KG1 (cell line): ENCODE results near the gene SLC51B.
"Not testable (repeated sequence)": the region's sequence is repeated elsewhere in the genome, so short reads cannot be mapped to it uniquely, and the experiment has no call there.

ENCODE experiments used
- DNase-seq: peaks from one replicate; lab custom pipeline; 2025; lab: John Stamatoyannopoulos, UW

SLC51B gene

DNA sequence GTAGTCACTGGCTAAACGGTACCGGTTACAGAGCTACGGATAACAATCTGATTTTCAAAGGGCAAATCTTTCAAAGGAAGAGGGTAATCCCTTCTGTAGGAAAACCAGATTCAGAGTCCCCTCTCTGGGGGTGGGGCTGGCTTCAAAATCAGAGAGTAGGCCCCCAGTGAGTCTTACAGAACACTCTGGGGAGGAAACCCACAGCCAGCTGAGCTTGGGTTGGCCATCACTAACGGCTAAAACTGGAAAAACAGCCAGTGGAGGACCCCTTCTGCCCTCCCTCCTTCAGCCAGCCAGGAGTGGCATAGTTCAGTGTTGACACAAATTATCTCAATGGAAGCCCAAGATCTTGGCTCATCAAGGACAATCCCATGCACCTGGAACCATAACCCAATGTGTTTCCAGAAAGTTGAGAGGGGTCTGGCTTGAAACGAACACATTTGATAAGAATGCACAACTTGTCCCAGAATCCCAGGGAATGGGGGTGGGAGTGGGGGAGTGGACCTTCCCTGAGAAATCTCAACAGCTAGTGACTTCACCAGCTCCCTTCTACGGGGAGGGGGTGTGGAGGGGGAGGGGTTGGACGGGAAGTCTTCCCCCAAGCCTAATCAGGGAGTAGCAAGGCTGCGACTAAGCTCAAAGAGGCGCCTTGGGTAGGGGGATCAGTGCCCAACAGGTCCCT lies 21.6 kb downstream of the SLC51B start:
- DNase-seq, result no peak

DNA sequence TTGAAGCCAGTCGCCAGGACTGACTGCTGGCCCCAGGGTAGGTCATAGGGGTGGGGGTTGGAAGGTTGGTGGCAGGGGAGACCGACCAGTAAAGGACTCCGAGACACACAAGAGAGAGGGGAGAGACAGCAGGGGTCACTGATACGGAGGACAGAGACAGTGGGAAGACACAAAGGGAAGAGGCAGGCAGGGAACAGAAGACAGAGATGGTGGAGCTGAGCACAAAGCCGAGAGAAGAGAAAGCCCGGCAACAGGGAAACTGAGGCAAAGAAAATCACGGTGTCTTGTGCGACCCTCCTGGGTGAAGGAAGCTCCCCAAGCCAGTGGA lies 22.1 kb downstream of the SLC51B start:
- DNase-seq, result no peak

DNA sequence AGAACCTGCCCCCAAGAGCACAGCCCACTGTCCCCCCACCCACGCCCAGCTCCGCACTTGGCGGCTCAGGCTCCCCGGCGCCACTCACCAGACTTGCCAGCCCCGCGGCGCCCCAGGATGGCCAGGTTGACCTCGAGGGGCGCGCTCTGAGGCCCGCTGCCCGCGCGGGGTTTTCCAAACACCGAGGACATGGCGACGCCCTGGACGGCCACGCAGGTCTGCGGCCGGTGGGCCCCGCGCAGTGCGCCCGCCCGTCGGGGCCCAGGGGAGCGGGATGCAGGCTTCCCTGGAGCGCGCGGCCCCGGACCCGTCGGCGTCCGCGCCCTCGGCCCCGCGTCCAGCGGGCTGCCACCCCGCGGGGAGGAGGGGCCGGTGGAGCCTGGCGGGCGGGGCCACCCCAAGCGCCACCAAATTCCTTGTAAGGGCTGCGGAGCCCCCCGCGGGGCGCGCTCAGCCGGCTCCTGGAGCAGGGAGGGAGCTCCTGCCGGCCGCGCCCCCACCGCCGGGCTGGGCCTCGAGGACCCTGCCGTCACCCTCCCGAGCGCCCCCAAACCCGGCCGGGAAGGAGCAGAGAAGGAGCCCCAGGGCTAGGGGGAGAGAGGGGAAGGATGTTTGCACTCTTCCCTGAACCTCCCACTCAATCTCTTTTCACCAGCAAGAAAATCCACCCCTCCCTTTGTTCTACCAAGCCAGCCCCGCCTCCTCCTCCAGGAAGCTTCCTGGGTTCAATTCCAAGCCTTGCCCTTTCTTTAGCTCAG lies 22.6 kb downstream of the SLC51B start, which contains the start of gene RASL12:
Gene RASL12, minus strand, starts transcription at position 347 of the 758 bp plus-strand sequence. Its CDS starts 156 bp downstream, at position 191.
- no peak for DNase-seq

DNA sequence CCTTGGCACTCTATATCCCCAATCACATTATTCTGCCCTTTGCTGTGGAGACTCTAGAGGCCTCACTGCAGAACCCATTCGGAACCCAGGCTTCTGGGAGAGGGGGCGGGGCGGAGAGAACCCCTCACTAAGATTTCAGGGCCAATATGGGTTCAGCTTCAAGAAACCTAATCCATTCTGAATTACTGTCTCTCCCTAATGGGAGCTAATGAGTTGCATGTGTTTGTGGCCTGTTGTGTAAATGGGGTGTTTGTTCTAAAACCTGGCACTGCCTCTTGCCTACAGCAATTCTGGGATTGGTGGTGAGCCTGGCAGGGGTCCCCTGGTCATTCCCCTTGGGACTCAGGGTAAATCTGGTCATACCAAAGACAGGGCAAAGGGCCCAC lies 23.2 kb downstream of the SLC51B start:
- no peak for DNase-seq

DNA sequence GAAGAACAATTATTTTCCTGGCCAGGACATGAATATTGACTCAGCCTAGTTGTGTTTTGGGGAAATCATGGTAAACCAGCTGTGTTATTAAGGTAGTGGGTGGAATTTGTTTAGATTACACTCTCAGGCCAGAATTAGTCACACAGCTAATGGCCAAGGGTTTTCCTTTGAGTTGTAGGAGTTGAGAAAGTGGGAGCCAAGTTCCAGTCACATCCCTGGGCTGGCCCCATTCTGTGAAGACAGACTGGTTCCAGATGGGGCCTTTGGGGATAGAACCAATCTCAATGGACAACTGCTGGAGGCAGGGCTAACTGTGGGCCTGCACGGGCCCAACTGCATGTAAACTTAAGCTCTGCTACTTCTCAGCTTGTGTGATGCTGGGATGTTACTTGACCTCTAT lies 24.0 kb downstream of the SLC51B start:
- DNase-seq, result no peak

DNA sequence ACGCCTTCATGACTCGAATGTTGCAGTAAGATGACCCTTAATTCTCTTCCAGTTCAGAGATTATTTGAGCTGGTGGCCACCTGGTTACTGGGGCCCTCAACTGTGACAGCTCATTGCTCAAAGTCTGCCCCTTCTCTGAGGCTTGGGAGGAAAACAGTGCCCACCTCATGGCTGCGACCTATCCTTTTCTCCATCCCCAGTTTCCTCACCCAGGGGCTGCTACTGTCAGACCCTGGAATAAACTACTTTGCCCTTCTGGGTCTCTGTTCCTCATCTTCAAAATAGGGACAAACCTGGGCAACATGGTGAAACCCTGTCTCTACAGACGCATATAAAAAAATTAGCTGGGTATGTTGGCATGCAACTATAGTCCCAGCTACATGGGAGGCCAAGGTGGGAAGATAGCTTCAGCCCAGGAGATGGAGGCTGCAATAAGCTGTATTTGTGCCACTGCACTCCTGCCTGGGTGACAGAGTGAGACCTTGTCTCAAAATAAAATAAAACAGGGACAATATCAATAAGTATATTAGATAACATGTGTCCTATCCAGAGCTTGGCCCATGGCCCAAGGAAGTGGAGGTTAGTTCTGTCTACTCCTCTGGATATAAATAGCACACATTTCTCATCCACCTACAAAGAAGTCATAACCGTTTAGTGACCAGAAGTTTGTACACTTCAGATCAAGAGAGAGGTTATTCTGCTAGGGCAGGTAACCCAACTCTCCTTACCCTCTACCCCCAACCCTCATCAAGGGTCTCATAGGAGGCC lies 24.8 kb downstream of the SLC51B start:
- no peak for DNase-seq

DNA sequence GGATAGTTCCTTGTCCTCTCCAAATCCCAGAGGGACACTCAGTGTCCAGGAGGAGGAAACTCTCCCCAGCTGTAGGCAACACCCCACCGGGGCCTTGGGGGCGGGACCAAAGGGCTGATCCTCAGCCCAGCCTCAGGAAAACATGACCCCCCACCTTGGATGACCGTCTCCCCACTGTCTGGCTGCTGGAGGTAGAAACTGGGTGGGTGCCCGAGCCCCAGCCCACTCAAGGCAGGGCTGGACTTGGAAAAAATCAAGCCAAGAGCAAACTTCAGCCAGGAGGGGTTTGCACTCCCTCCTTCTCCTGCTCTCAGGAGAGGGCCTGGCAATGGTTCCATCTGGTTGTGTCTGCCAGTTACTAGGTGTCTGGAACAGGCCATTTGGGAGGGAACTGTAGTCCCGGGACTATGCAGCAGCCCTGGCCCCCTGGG lies 26.2 kb downstream of the SLC51B start:
- DNase-seq, result no peak

DNA sequence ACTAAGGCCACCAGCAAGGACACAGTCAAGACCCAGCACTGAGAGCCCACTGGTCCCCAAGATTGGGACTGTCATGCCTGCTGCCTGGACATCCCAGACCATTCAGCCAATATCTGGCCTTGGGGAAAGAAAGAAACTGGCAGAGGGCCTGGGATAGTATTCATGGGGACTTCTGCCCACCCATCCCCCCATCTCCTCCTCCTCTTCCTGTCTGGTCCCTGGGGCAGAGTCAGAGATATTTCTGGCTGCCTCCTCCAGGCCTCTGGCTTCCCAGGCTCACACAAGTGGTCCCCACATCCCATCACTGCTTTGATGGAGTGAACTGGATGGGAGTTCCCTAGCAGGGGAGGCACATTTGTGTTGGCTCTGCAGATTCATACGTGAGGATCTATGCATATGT lies 26.8 kb downstream of the SLC51B start:
- no peak for DNase-seq

DNA sequence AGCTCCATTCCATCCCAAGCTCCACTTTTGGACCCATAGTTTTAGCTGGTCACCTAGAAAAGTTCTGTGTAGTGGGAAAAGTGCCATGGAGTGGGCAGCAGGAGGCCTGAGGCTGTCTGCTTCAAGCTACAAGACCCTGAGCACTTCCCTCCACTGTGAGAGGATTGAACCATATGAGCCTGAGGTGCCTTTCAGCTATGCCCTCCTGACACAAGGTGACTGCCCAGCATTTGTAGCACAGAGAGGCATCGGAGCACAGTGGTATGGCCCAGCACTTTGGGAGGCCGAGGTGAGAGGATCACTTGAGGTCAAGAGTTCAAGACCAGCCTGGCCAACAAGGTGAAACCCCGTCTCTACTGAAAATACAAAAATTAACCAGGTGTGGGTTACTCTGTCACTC lies 27.4 kb downstream of the SLC51B start:
- DNase-seq, result no peak

DNA sequence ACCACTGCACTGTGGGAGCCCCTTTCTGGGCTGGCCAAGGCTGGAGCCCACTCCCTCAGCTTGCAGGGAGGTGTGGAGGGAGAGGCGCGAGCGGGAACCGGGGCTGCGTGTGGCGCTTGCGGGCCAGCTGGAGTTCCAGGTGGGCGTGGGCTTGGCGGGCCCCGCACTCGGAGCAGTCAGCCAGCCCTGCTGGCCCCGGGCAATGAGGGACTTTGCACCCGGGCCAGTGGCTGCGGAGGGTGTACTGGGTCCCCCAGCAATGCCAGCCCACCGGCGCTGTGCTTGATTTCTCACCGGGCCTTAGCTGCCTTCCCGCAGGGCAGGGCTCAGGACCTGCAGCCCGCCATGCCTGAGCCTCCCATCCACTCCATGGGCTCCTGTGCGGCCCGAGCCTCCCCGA lies 29.8 kb downstream of the SLC51B start:
- DNase-seq, result not testable (repeated sequence)

DNA sequence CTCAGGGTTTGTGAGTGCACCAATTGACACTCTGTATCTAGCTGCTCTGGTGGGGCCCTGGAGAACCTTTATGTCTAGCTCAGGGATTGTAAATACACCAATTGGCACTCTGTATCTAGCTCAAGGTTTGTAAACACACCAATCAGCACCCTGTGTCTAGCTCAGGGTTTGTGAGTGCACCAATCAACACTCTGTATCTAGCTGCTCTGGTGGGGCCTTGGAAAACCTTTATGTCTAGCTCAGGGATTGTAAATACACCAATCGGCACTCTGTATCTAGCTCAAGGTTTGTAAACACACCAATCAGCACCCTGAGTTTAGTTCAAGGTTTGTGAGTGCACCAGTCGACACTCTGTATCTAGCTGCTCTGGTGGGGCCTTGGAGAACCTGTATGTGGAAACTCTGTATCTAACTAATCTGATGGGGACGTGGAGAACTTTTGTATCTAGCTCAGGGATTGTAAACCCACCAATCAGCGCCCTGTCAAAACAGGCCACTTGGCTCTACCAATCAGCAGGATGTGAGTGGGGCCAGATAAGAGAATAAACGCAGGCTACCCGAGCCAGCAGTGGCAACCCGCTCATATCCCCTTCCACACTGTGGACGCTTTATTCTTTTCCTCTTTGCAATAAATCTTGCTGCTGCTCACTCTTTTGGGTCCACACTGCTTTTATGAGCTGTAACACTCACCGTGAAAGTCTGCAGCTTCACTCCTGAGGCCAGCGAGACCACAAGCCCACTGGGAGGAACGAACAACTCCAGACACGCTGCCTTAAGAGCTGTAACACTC lies 30.6 kb downstream of the SLC51B start:
- DNase-seq, result not testable (repeated sequence)

DNA sequence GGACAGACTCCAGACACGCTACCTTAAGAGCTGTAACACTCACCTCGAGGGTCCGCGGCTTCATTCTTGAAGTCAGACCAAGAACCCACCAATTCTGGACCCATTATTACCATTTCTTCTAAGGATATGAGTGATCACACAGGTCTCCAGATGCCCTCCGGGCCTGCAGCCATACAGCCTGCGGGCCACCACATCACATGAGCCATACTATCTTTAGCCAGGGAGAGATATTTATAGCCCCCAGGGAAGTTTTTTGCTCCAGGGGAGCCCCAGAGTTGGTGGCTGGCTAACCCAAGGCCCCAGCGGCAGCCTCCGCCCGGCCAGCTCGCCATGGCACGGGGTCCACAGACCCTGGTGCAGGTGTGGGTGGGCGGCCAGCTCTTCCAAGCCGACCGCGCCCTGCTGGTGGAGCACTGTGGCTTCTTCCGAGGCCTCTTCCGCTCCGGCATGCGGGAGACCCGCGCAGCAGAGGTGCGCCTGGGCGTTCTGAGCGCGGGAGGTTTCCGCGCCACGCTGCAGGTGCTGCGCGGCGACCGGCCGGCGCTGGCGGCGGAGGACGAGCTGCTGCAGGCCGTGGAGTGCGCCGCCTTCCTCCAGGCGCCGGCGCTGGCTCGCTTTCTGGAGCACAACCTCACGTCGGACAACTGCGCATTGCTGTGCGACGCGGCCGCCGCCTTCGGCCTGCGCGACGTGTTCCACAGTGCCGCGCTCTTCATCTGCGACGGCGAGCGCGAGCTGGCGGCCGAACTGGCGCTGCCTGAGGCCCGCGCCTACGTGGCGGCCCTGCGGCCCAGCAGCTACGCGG lies 31.5 kb downstream of the SLC51B start, which contains the start of gene KBTBD13:
Gene KBTBD13, plus strand, starts transcription at position 261 of the 805 bp plus-strand sequence. Its CDS starts 70 bp downstream, at position 331.
- no peak for DNase-seq

DNA sequence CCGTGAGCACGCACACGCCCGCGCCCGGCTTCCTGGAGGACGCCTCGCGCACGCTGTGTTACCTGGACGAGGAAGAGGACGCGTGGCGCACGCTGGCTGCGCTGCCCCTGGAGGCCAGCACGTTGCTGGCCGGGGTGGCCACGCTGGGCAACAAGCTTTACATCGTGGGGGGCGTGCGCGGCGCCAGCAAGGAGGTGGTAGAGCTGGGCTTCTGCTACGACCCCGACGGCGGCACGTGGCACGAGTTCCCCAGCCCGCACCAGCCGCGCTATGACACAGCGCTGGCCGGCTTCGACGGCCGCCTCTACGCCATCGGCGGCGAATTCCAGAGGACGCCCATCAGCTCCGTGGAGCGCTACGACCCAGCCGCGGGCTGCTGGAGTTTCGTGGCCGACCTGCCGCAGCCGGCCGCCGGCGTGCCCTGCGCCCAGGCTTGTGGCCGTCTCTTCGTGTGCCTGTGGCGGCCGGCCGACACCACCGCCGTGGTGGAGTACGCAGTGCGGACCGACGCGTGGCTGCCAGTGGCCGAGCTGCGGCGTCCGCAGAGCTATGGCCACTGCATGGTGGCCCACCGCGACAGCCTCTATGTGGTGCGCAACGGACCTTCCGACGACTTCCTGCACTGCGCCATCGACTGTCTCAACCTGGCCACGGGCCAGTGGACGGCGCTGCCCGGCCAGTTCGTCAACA lies 32.2 kb downstream of the SLC51B start:
- no peak for DNase-seq

DNA sequence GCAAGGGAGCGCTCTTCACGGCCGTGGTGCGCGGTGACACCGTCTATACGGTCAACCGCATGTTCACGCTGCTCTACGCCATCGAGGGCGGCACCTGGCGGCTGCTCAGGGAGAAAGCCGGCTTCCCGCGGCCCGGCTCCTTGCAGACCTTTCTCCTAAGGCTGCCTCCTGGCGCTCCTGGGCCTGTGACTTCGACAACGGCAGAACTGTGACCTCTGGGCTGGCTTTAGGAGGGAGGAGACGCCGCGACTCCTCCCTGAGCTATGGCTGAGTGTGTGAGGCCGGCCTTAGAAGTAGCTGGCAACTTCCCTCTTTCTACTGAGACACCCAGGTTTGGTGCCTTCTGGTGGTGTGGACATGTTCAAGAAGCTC lies 32.8 kb downstream of the SLC51B start:
- no peak for DNase-seq

DNA sequence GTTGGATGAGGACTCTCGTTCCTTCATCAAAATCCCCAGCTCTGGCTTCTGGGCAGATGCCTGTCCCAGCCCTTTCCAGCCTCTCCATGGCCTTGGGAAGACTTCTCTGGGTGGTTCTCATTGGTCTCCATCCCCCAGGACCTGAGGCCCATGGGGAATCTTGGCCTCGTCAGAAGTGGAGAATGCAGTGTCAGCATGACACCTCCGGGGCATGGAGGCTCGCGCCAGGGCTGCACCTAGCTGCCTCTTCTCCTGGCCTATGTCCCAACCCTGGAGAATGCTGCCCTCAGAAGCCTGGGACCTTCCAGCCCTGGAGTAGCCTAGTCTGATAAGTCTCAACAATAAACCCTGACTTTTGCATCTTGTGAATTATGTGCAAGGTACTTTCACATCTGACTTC lies 34.4 kb downstream of the SLC51B start:
- DNase-seq, result no peak

DNA sequence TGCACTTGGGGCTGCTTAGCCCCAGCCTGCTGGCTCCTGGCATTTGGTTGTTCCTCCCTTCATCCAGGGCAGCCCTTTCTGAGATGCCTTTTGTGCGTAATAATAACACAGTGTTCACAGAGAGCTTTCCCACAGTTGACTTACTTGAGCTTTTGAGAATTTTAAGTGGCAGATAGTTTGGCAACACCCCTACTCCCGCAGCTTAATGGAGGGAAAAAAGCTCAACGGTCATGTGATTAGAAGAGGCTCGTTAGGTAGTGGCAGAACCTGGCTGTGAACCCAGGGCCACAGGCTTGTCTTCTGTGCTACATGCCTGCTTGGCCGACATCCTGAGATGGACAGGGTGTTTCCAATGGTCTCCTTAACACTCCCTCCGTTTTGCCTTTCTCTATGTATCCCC lies 36.1 kb downstream of the SLC51B start:
- DNase-seq, result no peak

DNA sequence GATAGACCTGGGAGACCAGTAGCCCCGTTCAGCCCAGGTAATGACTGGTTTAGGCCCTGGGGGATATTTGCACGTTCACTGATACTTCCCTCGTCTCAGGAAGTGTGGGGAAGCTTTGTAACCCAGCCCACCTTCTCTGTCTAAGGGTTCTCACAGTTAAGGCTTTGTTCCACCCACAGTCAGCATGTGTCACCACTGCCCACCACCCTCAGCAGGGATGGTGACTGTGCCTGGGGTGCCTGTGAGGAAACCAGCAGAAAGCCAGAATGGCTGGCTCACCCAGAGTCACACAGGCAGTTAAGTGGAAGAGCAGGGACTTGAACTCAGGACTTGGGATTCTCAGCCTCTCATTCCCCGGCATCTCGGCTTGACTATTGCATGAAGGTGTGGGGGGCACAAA lies 36.6 kb downstream of the SLC51B start:
- DNase-seq, result no peak

DNA sequence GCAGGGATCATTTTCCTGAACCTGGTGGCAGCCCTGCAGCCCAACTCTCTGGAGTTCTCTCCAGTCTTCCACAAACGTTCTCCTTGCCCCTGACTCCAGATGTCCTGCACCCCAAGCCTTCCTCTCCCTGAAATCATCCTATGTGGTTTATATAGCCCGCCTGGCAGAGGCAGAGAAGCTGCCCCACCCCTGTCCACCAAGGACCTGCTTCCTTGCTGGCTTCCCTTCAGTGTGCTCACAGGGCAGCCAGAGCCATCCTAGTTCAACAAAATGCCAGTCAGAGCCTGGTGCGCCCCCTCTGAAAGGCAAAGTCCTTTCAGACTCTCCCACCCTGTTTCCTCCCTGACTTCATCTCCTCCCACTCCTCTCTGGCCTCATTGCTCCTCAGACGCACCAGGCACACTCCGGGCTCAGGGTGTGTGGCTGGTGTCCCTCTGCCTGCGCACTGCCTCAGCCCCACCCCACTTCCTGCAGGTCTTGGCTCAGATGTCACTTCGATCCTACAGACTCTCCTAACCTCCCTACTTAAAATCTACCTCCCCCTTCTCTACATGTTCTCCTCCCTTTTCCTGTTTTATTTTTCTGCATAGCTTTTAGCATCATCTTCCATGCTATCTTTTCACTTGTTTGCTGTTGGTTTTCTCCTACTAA lies 37.2 kb downstream of the SLC51B start:
- no peak for DNase-seq

DNA sequence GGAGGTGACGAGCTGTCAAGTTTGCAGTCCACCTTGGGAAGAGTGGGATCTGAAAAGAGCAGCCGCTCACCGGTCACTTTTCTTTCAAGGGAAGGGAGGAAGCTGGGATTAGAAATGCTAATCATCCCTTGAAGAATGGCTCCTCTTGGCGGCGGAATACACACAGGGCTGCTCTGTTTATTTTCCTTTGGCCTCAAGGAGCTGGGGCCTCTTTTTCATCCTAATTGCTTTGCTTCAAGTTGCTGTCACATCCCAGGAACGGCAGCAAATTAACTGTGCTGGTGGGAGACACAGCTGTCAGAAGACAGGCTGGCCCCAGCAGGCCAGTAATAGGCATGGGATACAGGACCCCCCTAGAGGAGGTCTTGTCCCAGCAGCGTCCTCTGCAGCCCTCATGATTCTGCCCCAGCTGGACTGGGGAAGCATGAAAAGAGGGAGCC lies 38.1 kb downstream of the SLC51B start:
- DNase-seq, result no peak
